IPS-20b (cell line): Measurements from ENCODE around the gene PRDM5.

Experiments used
- H3K27ac ChIP-seq: one replicate; pipeline ENCODE4 v1.5.1; 2013; ENCODE audit warnings: low read length
- H3K27me3 ChIP-seq: 2 replicates; pipeline ENCODE4 v1.6.1; 2013; ENCODE audit warnings: mild to moderate bottlenecking, low read length, inconsistent platforms; ENCODE audit not compliant: insufficient read depth
- H3K36me3 ChIP-seq: 2 replicates; pipeline ENCODE4 v1.6.1; 2013; ENCODE audit warnings: low read depth, mild to moderate bottlenecking, inconsistent platforms, low read length, moderate library complexity; ENCODE audit not compliant: insufficient read depth
- H3K4me1 ChIP-seq: 2 replicates; pipeline ENCODE4 v1.6.1; 2013; ENCODE audit warnings: mild to moderate bottlenecking, control low read depth, inconsistent platforms, low read length, moderate library complexity; ENCODE audit not compliant: insufficient read depth
- H3K4me3 ChIP-seq: 2 replicates; pipeline ENCODE4 v1.5.1; 2013; ENCODE audit warnings: mild to moderate bottlenecking, low read length, inconsistent platforms
- H3K9ac ChIP-seq: 2 replicates; pipeline ENCODE4 v1.6.1; 2013; ENCODE audit warnings: low read depth, mild to moderate bottlenecking, inconsistent platforms, low read length, moderate library complexity
- H3K9me3 ChIP-seq: 2 replicates; pipeline ENCODE4 v1.6.1; 2013; ENCODE audit warnings: mild to moderate bottlenecking, low read depth, low read length, inconsistent platforms; ENCODE audit not compliant: insufficient read depth

The PRDM5 gene

DNA sequence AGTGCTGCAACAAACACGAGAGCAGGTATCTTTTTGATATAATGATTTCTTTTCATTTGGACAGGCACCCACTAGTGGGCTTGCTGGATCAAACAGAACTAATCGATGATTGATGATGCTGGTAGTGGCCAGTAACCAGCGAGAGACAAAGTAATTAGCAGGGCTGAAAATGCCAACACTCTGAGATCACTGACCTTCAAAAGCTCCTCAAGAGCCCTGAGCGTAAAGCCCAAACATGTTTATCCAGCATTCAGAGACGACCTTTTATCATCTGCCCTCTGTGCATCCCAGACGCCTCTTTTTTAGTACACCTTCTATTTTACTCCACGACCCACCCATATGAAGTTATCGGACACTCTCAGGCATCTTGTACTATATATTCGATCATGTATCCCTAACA is 186.2 kb downstream of the PRDM5 start:
- Histone ChIP-seq H3K4me3 (no peak overlapping the region), H3K27ac (no peak overlapping the region), H3K9me3 (no peaks in the 10 kb centered on the region), H3K9ac (no peak overlapping the region), H3K36me3 (no peaks in the 10 kb centered on the region), H3K27me3 (no peaks in the 10 kb centered on the region), H3K4me1 (peaks cover under 1% of the 10 kb centered on the region; the same call in 1 of the 2 replicates)

GRCh38 chr4:120733968-120734367 is 188.6 kb downstream of the PRDM5 start:
- Histone ChIP-seq H3K9ac (no peak overlapping the region), H3K27ac (no peak overlapping the region), H3K36me3 (no peaks in the 10 kb centered on the region), H3K4me3 (no peak overlapping the region), H3K9me3 (no peaks in the 10 kb centered on the region), H3K27me3 (no peaks in the 10 kb centered on the region), H3K4me1 (peaks cover 5% of the 10 kb centered on the region; the same call in 1 of the 2 replicates)

- H3K27me3 ChIP-seq, result no peaks in the 10 kb centered on the region
- H3K4me1 ChIP-seq, result peaks cover 5% of the 10 kb centered on the region; the same call in 1 of the 2 replicates
- no peak overlapping the region for H3K9ac ChIP-seq
- H3K4me3 ChIP-seq, result no peak overlapping the region
- H3K27ac ChIP-seq, result no peak overlapping the region
- no peaks in the 10 kb centered on the region for H3K9me3 ChIP-seq
- H3K36me3 ChIP-seq, result no peaks in the 10 kb centered on the region
These were observed 189.5 kb downstream of the PRDM5 start for GRCh38 chr4:120733054-120733453.

DNA sequence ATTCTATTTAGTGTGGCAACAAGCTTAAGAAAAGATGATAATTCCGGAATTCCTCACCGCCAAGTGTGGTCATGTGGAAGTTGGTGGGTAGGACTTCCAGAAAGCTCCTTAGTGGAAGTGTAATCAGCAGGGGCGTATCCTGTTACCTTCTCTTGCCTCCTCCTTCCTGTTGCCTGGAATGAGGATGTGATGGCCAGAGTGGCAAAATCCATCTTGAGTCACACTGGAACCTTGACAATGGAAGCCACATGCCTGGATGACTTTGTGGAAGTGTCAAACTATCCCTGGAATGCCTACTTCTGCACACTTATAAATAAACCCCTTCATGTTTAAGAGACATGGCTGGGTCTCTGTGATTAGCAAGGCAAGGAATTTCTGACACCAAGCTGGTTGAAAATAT is 191.0 kb downstream of the PRDM5 start:
- H3K27ac ChIP-seq, result no peak overlapping the region
- H3K4me1 ChIP-seq, result peaks cover 5% of the 10 kb centered on the region; the same call in 1 of the 2 replicates
- H3K36me3 ChIP-seq, result no peaks in the 10 kb centered on the region
- no peak overlapping the region for H3K4me3 ChIP-seq
- H3K9ac ChIP-seq, result no peak overlapping the region
- H3K27me3 ChIP-seq, result no peaks in the 10 kb centered on the region
- no peaks in the 10 kb centered on the region for H3K9me3 ChIP-seq

DNA sequence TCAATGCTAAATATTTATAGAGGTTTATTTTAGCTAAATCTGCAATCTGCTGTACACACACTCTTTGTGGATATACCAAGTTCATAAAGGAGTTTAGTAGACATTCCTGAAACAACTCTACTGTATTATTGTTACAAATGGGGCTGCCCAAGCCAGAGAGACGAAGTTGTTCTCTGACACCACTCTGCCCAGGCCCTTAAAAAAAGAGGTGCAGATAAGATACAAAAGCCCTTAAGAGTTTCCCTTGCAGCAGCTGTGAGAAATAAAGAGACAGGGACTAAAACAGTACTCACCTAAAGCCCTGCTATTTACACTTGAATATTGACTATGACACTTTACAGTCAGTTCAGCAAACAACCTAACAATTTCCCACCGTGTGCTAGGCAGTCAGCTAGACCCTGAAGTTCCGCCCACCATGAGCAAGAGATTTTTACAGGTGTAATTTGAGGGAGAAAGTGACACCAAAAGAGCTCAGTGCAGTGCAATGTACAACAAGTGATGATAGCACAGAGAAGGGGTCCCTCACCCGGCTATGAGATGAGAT is 191.7 kb downstream of the PRDM5 start:
- no peak overlapping the region for H3K9ac ChIP-seq
- H3K4me1 ChIP-seq, result peaks cover 5% of the 10 kb centered on the region; the same call in 1 of the 2 replicates
- no peak overlapping the region for H3K4me3 ChIP-seq
- no peak overlapping the region for H3K27ac ChIP-seq
- H3K36me3 ChIP-seq, result no peaks in the 10 kb centered on the region
- no peaks in the 10 kb centered on the region for H3K9me3 ChIP-seq
- H3K27me3 ChIP-seq, result no peaks in the 10 kb centered on the region

GRCh38 chr4:120728892-120729675 is 193.4 kb downstream of the PRDM5 start:
- Histone ChIP-seq H3K9ac (no peak overlapping the region), H3K27me3 (no peaks in the 10 kb centered on the region), H3K4me3 (no peak overlapping the region), H3K9me3 (no peaks in the 10 kb centered on the region), H3K4me1 (peaks cover 5% of the 10 kb centered on the region; the same call in 1 of the 2 replicates), H3K36me3 (no peaks in the 10 kb centered on the region), H3K27ac (no peak overlapping the region)

- Histone ChIP-seq H3K4me1 (peaks cover 11% of the 10 kb centered on the region; the same call in 1 of the 2 replicates), H3K9me3 (no peaks in the 10 kb centered on the region), H3K4me3 (no peak overlapping the region), H3K36me3 (no peaks in the 10 kb centered on the region), H3K9ac (no peak overlapping the region), H3K27ac (no peak overlapping the region), H3K27me3 (no peaks in the 10 kb centered on the region)
These were observed 196.6 kb downstream of the PRDM5 start for GRCh38 chr4:120725639-120726580.

DNA sequence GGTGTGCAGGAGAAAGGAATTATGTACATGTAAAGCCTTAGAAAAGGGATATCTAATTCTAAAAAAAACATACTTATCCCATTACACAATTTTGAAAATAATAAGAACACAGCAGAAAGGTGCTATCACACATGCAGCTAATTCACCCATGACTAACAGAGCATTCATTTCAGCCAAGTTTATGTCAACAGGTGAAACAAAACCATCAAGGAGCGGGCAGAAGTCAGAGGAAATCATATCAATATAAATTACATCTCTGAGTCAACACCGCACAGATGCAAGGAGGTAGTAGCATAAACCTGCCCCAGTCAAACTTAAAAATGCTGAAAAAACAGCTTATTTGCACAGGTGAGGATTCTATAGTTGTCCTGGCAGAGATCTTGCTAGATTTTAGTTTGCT is 197.9 kb downstream of the PRDM5 start:
- Histone ChIP-seq H3K9me3 (no peaks in the 10 kb centered on the region), H3K4me3 (no peak overlapping the region), H3K27ac (no peak overlapping the region), H3K27me3 (no peaks in the 10 kb centered on the region), H3K4me1 (peaks cover 12% of the 10 kb centered on the region; the same call in 1 of the 2 replicates), H3K9ac (no peak overlapping the region), H3K36me3 (no peaks in the 10 kb centered on the region)

DNA sequence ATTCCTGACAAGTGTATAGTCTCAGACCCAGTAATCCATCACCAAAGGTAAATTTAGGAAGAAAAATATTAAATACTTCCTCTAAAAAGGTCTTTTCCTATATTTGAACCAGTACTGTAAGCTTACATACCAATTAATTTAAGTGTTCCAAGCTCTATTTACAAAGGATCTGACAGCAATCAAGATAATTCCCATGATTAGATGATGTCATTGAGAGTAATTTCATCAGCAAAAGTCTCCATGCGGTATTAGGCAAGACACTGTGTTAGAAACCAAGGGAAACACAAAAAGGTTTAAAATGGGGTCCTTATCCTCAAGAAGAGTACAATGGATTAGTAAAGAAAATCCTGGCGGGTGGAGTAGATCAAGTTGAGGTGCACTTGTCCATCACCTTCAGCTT is 198.5 kb downstream of the PRDM5 start:
- Histone ChIP-seq H3K4me3 (no peak overlapping the region), H3K27me3 (no peaks in the 10 kb centered on the region), H3K36me3 (no peaks in the 10 kb centered on the region), H3K9ac (no peak overlapping the region), H3K9me3 (no peaks in the 10 kb centered on the region), H3K27ac (no peak overlapping the region), H3K4me1 (peaks cover 12% of the 10 kb centered on the region; the same call in 1 of the 2 replicates)

- H3K36me3 ChIP-seq, result no peaks in the 10 kb centered on the region
- no peaks in the 10 kb centered on the region for H3K27me3 ChIP-seq
- no peaks in the 10 kb centered on the region for H3K9me3 ChIP-seq
- no peak overlapping the region for H3K27ac ChIP-seq
- H3K4me1 ChIP-seq, result peaks cover 12% of the 10 kb centered on the region; the same call in 1 of the 2 replicates
- H3K4me3 ChIP-seq, result no peak overlapping the region
- H3K9ac ChIP-seq, result no peak overlapping the region
These were observed 199.4 kb downstream of the PRDM5 start for GRCh38 chr4:120723105-120723504.

DNA sequence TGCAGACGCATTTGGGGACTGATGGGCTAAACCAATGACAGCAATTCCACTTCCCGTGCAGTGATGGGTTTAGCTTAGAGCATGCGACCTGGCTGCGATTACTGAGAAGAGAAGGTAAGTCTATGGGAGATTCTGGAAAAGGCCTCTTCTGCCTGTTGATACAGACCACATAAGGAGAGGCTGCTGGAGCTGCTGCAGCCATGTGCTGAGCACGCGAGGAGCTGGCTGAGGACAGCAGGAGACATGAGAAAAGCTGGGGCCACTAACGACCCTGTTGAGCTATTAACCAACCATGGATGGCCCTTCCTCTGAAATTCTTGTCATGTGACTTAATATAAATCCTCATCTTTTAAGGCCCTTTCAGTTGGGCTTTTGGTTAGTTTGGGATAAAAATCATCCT is 199.9 kb downstream of the PRDM5 start:
- H3K9me3 ChIP-seq, result no peaks in the 10 kb centered on the region
- H3K4me1 ChIP-seq, result peaks cover 12% of the 10 kb centered on the region; the same call in 1 of the 2 replicates
- no peak overlapping the region for H3K27ac ChIP-seq
- no peaks in the 10 kb centered on the region for H3K36me3 ChIP-seq
- H3K27me3 ChIP-seq, result no peaks in the 10 kb centered on the region
- H3K9ac ChIP-seq, result no peak overlapping the region
- H3K4me3 ChIP-seq, result no peak overlapping the region
